ENCODE data around the gene PRELP.

DNA sequence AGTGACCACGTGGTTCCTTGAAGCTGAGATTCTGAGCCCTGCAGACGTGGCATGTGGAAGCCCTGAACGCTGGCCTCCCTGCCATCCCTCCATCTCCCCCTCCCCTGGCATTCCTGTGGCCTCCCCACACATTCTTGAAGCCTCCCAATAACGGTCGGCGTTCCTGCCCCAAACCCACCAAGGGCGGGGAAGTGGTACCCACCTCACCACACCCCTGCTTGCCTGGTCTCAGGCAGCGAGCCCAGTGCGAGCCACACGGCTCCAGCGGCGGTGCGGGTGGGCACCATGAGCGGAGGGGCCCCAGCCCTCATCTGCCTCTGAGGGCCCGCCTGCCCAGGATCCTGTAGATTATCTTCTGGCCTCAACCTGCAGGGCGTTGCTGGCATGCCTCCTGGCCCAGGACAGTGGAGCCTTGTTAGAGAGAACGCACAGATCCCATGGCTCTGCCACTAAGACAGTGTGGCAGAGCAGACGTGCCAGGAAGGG lies 20.6 kb upstream of the PRELP start:
- TF ChIP-seq SIN3A (IDR thresholded peaks at IDR 0.05; ENCODE audit: borderline replicate concordance, insufficient read depth, low read depth, low read length), result no peak
- TF ChIP-seq, protein P1, sequence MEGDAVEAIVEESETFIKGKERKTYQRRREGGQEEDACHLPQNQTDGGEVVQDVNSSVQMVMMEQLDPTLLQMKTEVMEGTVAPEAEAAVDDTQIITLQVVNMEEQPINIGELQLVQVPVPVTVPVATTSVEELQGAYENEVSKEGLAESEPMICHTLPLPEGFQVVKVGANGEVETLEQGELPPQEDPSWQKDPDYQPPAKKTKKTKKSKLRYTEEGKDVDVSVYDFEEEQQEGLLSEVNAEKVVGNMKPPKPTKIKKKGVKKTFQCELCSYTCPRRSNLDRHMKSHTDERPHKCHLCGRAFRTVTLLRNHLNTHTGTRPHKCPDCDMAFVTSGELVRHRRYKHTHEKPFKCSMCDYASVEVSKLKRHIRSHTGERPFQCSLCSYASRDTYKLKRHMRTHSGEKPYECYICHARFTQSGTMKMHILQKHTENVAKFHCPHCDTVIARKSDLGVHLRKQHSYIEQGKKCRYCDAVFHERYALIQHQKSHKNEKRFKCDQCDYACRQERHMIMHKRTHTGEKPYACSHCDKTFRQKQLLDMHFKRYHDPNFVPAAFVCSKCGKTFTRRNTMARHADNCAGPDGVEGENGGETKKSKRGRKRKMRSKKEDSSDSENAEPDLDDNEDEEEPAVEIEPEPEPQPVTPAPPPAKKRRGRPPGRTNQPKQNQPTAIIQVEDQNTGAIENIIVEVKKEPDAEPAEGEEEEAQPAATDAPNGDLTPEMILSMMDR (IDR thresholded peaks at IDR 0.05), result no peak
- no peak for TF ChIP-seq POLR2AphosphoS5 (IDR thresholded peaks at IDR 0.05; ENCODE audit: low read depth, low read length)
